Colon (tissue), 2 donors: ENCODE measurements around the gene ANK2.

Experiments used
- FAIRE-seq: peaks from 2 replicates; lab custom pipeline; 2012; peaks lifted over from hg19 to GRCh38; lab: Jason Lieb, UNC
- donor health status: control.
- donor health status: control.

The ANK2 gene

GRCh38 chr4:113094802-113095201, 45.3 kb downstream of the ANK2 start:
- no peak for FAIRE-seq

GRCh38 chr4:113101669-113102068, 52.2 kb downstream of the ANK2 start:
- no peak for FAIRE-seq

- FAIRE-seq, result no peak
These were observed 54.1 kb downstream of the ANK2 start for GRCh38 chr4:113103556-113103955.

GRCh38 chr4:113106108-113106507, 56.7 kb downstream of the ANK2 start:
- no peak for FAIRE-seq

GRCh38 chr4:113109106-113109718, 59.8 kb downstream of the ANK2 start:
- FAIRE-seq, result no peak

GRCh38 chr4:113112338-113112978, 63.0 kb downstream of the ANK2 start:
- no peak for FAIRE-seq

- no peak for FAIRE-seq
These were observed 63.7 kb downstream of the ANK2 start for GRCh38 chr4:113113151-113113550.

- FAIRE-seq, result no peak
These were observed 65.4 kb downstream of the ANK2 start for GRCh38 chr4:113114884-113115283.

- no peak for FAIRE-seq
These were observed 67.2 kb downstream of the ANK2 start for GRCh38 chr4:113116414-113117357.

- no peak for FAIRE-seq
These were observed 67.9 kb downstream of the ANK2 start for GRCh38 chr4:113117358-113117702.

GRCh38 chr4:113122066-113122465, 72.6 kb downstream of the ANK2 start:
- no peak for FAIRE-seq

GRCh38 chr4:113125418-113125817, 76.0 kb downstream of the ANK2 start:
- no peak for FAIRE-seq

- no peak for FAIRE-seq
These were observed 81.7 kb downstream of the ANK2 start for GRCh38 chr4:113131136-113131535.

GRCh38 chr4:113131621-113132020, 82.2 kb downstream of the ANK2 start:
- FAIRE-seq, result no peak

GRCh38 chr4:113141901-113142346, 92.5 kb downstream of the ANK2 start:
- no peak for FAIRE-seq

- no peak for FAIRE-seq
These were observed 92.9 kb downstream of the ANK2 start for GRCh38 chr4:113142351-113142750.

GRCh38 chr4:113144091-113144490, 94.6 kb downstream of the ANK2 start:
- no peak for FAIRE-seq

GRCh38 chr4:113145147-113145518, 95.7 kb downstream of the ANK2 start:
- FAIRE-seq, result no peak

- no peak for FAIRE-seq
These were observed 96.3 kb downstream of the ANK2 start for GRCh38 chr4:113145519-113146291.

GRCh38 chr4:113146876-113147358, 97.5 kb downstream of the ANK2 start:
- FAIRE-seq, result no peak

GRCh38 chr4:113147498-113148111, 98.2 kb downstream of the ANK2 start:
- FAIRE-seq, result no peak

- FAIRE-seq, result no peak
These were observed 99.5 kb downstream of the ANK2 start for GRCh38 chr4:113148925-113149324.
